Measurements from ENCODE around the gene LAGE3. TPM values are rescaled to one million over a fixed set of nuclear protein-coding genes. Genes with fewer than 3 reads are reported as not detected.

The LAGE3 gene
- total and polyA plus RNA-seq, 2 experiments from 2014 or later = 32.2 to 49.4 TPM

- no peak overlapping the region for H2AFZ ChIP-seq
- H3K4me1 ChIP-seq (ENCODE audit: insufficient read depth) = peaks cover 14% of the 10 kb centered on the region
- no peaks in the 10 kb centered on the region for H3K9me2 ChIP-seq (replicated peaks; ENCODE audit: insufficient read depth)
- H3K27me3 ChIP-seq = no peaks in the 10 kb centered on the region
- no peak overlapping the region for H3K4me3 ChIP-seq
- peaks cover 2% of the 10 kb centered on the region for H3K79me2 ChIP-seq
- no peaks in the 10 kb centered on the region for H3K36me3 ChIP-seq (replicated peaks; ENCODE audit: insufficient read depth, low read depth)
- H3K27ac ChIP-seq = no peak overlapping the region
- no peak overlapping the region for H3K4me2 ChIP-seq
- WGBS (ENCODE audit: low lambda C conversion rate, missing lambda C conversion rate) = 91% methylated on average over 8 of the region's 8 CpGs
- no peaks in the 10 kb centered on the region for H3K9me3 ChIP-seq (ENCODE audit: low read depth)
- TF ChIP-seq CTCF (IDR thresholded peaks at IDR 0.05; ENCODE audit: poor library complexity) = no peak
- no peak for TF ChIP-seq EZH2phosphoT487 (IDR thresholded peaks at IDR 0.05; ENCODE audit: low read depth, severe bottlenecking, unreplicated experiment)
- TF ChIP-seq EZH2 (IDR thresholded peaks at IDR 0.05; ENCODE audit: borderline replicate concordance) = no peak
- DNase-seq (ENCODE audit: low spot score) = no peak
- no peaks in the 10 kb centered on the region for H4K20me1 ChIP-seq (ENCODE audit: insufficient read depth, poor library complexity, severe bottlenecking)
These were observed 40.3 kb upstream of the LAGE3 start for GRCh38 chrX:154519389-154519788.

DNA sequence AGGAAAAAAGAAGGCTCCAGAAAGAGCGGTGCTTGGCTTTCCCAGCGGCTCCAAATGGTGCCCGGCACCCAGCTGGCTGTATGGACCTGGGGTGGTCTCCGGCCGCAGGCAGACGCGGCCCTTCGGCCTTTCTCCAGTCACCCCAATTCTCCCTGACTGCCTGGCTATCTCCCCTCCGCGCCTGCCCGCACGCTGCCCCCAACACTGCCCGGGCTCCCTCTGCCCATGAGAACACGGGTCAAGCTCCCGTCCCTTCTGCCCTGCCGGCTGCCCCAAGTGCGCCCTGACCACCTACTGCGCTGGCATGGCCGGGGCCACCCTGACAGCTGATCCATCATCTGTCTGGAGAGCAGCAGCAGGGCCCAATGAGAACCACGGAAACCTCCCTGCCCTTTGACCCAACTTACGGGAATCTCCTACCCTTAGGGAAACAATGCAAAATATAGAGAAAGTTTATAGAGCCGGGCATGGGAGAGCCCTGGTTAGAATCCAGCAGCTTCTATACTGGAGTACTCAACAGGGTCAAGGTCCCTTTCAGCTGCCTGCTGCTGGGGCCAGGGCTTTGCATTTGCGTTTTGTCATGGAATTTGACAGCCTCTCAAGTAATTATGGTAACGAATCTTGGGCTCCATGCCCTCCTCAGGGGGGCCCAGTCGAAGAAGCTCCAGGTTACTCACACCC lies 38.2 kb upstream of the LAGE3 start:
- Histone ChIP-seq H3K27ac (peak overlapping the region; percentile 97), H4K20me1 (ENCODE audit: insufficient read depth, poor library complexity, severe bottlenecking) (no peaks in the 10 kb centered on the region), H2AFZ (no peak overlapping the region), H3K9me3 (ENCODE audit: low read depth) (no peaks in the 10 kb centered on the region), H3K4me1 (ENCODE audit: insufficient read depth) (peaks cover 14% of the 10 kb centered on the region), H3K27me3 (no peaks in the 10 kb centered on the region), H3K9me2 (replicated peaks; ENCODE audit: insufficient read depth) (no peaks in the 10 kb centered on the region), H3K79me2 (peaks cover 6% of the 10 kb centered on the region), H3K36me3 (replicated peaks; ENCODE audit: insufficient read depth, low read depth) (no peaks in the 10 kb centered on the region), H3K4me2 (peak overlapping the region; percentile 70), H3K4me3 (no peak overlapping the region)
- DNase-seq (ENCODE audit: low spot score) = peak; percentile 39
- TF ChIP-seq CTCF (IDR thresholded peaks at IDR 0.05; ENCODE audit: poor library complexity) (no peak), EZH2 (IDR thresholded peaks at IDR 0.05; ENCODE audit: borderline replicate concordance) (no peak), EZH2phosphoT487 (IDR thresholded peaks at IDR 0.05; ENCODE audit: low read depth, severe bottlenecking, unreplicated experiment) (no peak)
- 54% methylated on average over 25 of the region's 25 CpGs for WGBS (ENCODE audit: low lambda C conversion rate, missing lambda C conversion rate)

DNA sequence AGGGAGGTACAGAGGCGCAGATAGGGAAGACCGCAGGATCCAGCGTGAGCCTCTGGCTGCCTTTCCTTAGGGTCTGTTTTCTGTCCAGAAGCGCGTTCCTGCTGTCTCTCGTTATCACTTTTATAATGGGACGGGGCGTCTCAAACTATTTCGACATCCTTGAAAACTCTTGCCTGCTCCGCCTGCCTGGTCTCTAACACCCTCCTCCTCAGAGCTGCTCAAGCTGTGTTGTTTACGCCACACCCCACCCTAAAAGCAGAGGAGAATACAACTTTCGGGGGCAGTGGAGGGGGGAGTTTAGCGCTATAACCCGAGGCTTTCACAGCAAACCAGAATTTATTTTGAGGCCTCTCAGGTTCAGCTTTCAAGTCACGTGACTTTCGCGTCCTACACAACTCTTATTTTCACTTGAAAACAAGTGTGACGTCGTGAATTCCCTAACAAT lies 37.6 kb upstream of the LAGE3 start:
- Histone ChIP-seq H4K20me1 (ENCODE audit: insufficient read depth, poor library complexity, severe bottlenecking) (no peaks in the 10 kb centered on the region), H3K36me3 (replicated peaks; ENCODE audit: insufficient read depth, low read depth) (no peaks in the 10 kb centered on the region), H3K9me2 (replicated peaks; ENCODE audit: insufficient read depth) (no peaks in the 10 kb centered on the region), H2AFZ (no peak overlapping the region), H3K4me1 (ENCODE audit: insufficient read depth) (peaks cover 14% of the 10 kb centered on the region), H3K9me3 (ENCODE audit: low read depth) (no peaks in the 10 kb centered on the region), H3K4me3 (peak overlapping the region; percentile 2), H3K79me2 (peaks cover 6% of the 10 kb centered on the region), H3K4me2 (peak overlapping the region; percentile 70), H3K27ac (peak overlapping the region; percentile 97), H3K27me3 (no peaks in the 10 kb centered on the region)
- DNase-seq (ENCODE audit: low spot score) = peak; percentile 82
- TF ChIP-seq CTCF (IDR thresholded peaks at IDR 0.05; ENCODE audit: poor library complexity) (no peak), EZH2 (IDR thresholded peaks at IDR 0.05; ENCODE audit: borderline replicate concordance) (no peak), EZH2phosphoT487 (IDR thresholded peaks at IDR 0.05; ENCODE audit: low read depth, severe bottlenecking, unreplicated experiment) (no peak)
- 44% methylated on average over 19 of the region's 19 CpGs for WGBS (ENCODE audit: low lambda C conversion rate, missing lambda C conversion rate)

Measured in hepatocyte (in vitro differentiated cells).